DMS153 treated with DMSO at 0.1 percent for 48 hours (cell line): Measurements from ENCODE around the gene ZNF709.
"Not testable (repeated sequence)": the region's sequence is repeated elsewhere in the genome, so short reads cannot be mapped to it uniquely, and the experiment has no call there.

ENCODE experiments used
- DNase-seq: peaks from one replicate; lab custom pipeline; 2025; ENCODE audit not compliant: unreplicated experiment; lab: John Stamatoyannopoulos, UW

The ZNF709 gene

GRCh38 chr19:12484371-12485051, at the start of gene ZNF709:
Gene ZNF709 (minus strand): TSS chr19:12484816. CDS start chr19:12484657, 159 bp downstream.
- peak; percentile 83 for DNase-seq

DNA sequence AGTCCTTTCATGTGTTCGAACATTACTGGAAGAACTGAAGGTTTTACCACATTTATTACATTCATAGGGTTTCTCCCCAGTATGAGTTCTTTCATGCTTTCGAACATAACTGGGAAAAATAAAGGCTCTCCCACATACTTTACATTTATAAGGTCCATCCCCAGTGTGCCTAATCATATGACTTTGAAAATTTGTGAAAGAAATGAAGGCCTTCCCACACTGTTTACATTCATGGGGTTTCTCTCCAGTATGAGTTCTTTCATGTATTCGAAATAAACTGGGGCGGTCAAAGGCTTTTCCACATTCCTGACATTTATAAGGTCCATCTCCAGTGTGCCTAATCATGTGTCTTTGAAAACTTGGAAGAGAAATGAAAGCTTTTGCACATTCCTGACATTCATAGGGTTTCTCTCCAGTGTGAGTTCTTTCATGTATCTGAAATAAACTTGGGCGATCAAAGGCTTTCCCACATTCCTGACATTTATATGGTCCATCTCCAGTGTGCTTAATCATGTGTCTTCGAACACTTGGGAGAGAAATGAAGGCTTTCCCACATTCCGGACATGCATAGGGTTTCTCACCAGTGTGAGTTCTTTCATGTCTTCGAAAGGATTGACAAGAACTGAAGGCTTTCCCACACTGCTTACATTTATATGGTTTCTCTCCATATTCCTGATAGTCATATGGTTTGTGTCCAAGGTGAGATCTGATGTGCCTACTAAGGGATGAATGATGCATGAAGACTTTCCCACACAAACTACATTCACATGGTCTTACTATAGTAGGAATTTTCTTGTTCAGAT, 42.6 kb upstream of the ZNF709 start:
- peak; percentile 17 for DNase-seq

- no peak for DNase-seq
These were observed 41.9 kb upstream of the ZNF709 start for GRCh38 chr19:12526542-12526941.

DNA sequence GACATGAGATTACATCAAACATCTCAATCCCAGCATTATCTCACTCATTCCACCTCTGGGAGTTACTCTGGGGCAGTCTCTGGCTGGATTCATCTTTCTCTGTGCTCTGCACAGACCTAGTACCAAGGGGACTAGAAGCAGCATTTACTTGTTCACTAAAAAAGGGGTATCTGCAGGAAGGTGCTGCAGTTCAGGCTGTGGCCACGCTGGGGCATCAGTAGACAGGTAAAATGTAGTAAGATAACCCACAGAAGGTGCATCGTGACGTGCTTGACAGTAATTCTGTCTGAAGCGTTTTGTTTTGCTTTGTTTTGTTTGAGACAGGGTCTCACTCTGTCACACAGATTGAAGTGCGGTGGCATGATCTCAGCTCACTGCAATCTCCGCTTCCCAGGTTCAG, 37.4 kb upstream of the ZNF709 start:
- no peak for DNase-seq

DNA sequence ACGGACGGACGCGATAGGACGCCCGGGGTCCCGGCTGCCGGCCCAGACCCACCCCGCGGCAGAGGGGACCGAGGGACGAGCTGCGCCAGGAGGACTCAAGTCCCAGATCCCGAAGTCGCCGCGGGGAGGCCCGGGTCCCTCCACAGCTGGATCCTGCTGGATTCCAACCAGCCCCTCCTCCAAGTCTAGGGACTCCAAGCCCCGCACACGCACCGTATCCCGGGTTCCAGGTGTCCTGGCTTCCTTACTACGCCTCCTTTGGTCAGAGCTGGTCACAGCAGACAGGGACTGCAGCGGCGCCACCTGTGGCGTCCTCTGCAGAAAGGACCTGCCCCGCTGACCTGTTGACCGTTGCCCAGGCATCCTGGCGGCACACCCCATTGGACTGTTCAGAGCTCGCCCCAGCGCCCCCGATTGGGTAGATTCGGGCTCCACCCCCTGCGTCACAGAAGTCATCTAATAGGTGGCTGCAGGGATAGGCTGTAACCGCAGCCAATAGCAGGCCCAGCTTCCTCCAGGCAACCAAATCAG, 29.0 kb upstream of the ZNF709 start:
- DNase-seq = no peak

- no peak for DNase-seq
These were observed 12.4 kb upstream of the ZNF709 start for GRCh38 chr19:12497032-12497431.

- no peak for DNase-seq
These were observed 11.9 kb upstream of the ZNF709 start for GRCh38 chr19:12496480-12496879.

- DNase-seq = peak; percentile 82
These were observed 10.6 kb upstream of the ZNF709 start for GRCh38 chr19:12495002-12495802.

DNA sequence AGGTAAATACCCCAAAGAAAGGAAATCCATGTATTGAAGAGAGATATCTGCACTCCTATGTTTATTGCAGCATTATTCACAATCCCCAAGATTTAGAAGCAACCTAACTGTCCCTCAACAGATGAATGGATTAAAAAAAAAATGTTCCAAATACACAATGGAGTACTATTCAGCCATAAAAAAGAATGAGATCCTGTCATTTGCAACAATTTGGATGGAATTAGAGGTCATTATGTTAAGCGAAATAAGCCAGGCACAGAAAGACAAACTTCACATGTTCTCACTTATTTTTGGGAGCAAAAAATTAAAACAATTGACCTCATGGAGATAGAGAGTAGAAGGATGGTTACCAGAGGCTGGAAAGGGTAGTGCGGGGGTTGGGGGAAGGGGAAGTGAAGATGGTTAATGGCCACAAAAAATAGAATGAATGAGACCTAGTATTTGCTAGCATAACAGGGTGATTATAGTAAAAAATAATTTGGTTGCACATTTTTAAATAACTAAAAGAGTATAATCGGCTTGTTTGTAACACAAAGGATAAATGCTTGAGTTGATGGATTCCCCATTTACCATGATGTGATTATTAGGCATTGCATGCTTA, 9.7 kb upstream of the ZNF709 start:
- no peak for DNase-seq

DNA sequence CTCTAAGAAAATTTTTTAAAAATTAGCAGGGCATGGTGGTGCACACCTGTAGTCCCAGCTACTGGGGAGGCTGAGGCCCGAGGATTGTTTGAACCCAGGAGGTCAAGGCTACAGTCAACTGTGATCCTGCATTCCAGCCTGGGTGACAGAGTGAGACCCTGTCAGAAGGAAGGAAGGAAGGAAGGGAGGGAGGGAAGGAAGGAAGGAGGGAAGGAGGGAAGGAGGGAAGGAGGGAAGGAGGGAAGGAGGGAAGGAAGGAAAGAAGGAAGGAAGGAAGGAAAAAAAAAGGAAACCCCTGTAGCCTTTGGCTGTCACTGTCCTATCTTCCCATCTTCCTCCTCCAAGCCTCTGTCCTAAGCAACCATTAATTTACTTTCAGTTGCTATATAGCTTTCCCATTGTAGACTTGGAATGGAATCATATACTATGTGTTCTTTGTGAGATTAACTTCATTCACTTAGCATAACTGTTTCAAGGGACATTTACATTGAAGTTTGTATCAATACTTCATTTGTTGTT, 1.7 kb upstream of the ZNF709 start:
- DNase-seq = not testable (repeated sequence)

GRCh38 chr19:12485571-12485970, 955 bp upstream of the ZNF709 start:
- DNase-seq = no peak

DNA sequence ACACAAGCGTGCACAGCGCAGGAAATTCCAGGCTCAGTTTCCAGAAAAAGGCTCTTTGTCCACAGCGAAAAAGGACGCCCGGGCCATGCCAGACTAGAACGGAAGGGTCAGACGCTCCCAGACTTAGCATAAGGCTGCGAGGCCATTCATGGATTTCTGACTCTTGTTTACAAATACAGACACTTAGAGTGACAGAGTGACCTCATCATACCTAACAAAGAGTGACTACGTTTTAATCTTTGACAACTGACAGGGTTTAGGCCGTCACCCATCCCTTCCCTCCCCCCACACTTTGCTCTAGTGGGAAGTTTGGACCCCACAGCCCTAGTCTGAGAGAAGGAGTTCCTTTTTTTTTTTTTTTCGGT, 418 bp upstream of the ZNF709 start:
- no peak for DNase-seq

DNA sequence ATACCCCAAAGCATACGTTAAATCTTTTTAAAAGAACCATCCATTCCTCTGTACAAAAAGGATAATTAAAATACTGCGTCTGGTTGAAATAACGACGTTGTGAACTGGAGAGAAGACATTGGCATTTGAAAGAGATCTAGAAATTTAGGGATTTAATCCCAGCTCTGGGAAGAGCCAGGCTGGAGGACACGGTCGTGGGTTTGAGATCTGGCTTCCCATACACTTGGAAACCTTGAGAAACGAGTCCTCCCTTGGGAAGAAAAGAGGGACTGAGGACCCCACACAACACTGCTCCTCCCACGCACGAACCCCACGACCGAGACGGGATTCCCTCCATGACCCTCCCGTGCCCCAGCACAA, 625 bp downstream of the ZNF709 start:
- no peak for DNase-seq

GRCh38 chr19:12482509-12482886, 2.1 kb downstream of the ZNF709 start:
- no peak for DNase-seq

DNA sequence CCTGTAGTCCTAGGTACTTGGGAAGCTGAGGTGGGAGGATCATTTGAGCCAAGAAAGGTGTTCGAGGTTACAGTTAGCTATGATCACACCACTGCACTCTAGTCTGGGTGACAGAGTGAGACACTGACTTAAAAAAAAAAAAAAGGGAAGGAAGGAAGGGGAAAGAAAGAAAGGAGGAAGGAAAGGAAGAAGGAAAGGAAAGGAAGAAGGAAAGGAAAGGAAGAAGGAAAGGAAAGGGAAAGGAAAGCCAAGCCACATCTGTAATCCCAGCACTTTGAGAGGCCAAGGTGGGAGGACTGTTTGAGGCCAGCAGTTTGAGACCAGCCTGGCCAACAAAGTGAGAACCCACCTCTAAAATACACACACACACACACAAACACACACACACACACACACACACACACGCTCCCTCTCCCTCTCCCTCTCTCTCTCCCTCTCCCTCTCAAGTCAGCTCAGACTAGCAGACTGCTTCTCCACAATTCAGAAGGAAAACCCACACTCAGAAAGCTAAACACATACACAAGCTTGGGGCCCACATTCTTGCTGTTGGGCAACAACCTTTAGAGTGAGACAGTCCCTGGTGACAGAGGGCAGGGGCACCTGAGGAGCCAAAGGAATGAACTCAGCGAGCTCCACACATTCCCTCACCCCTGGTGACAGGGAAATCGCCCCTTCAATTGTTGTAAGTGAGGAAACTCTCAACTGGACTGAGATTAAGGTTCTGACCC, 2.7 kb downstream of the ZNF709 start:
- no peak for DNase-seq

GRCh38 chr19:12478234-12478941, 6.2 kb downstream of the ZNF709 start:
- DNase-seq = no peak

GRCh38 chr19:12467651-12468050, 17.0 kb downstream of the ZNF709 start:
- not testable (repeated sequence) for DNase-seq

DNA sequence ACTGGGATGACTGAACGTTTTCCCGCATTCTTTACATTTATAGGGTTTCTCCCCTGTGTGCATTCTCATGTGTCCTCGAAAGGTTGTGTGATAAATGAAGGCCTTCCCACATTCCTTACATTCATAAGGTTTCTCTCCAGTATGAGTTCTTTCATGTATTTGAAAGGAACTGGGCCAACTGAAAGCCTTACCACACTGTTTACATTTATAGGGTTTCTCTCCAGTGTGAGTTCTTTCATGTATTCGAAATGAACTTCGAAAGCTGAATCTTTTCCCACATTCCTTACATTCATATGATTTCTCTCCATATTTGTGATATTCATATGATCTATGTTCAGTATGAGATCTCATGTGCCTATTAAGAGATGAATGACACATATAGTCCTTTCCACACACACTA, 19.4 kb downstream of the ZNF709 start:
- no peak for DNase-seq

DNA sequence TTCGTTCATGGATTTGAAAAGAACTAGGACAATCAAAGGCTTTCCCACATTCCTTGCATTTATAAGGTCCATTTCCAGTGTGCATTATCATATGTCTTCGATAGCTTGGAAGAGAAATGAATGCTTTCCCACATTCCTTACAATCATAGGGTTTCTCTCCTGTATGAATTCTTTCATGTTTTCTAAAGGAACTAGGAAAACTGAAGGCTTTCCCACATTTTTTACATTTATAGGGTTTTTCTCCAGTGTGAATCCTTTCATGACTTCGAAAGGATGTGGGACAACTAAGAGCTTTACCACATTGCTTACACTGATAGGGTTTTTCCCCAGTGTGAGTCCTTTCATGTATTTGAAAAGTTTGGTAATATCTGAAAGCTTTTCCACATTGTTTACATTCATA, 19.8 kb downstream of the ZNF709 start:
- DNase-seq = no peak

GRCh38 chr19:12464139-12464538, 20.5 kb downstream of the ZNF709 start:
- not testable (repeated sequence) for DNase-seq
